K562 (cell line): ENCODE measurements around the gene CRNKL1. TPM values are rescaled to one million over a fixed set of nuclear protein-coding genes. Genes with fewer than 3 reads are reported as not detected.

ENCODE experiments used
- ATAC-seq: fragments of 200-7000 bp; cut with Tn5 transposase; 3 replicates; pipeline ENCODE4 v1.9.1; 2020; ENCODE audit warnings: moderate library complexity
- BruUV-seq: library from RNA; stranded (reverse); fragments of 400-500 nt; replicated peaks from 2 replicates; lab custom pipeline; 2021; lab: Mats Ljungman, UMichigan
- CTCF ChIA-PET: fragments of 300-600 bp; formaldehyde crosslinking; extraction: SDS; loops from one replicate; lab custom pipeline; 2021; ENCODE audit warnings: low intra/inter-chr PET ratio; lab: Yijun Ruan, JAX
- POLR2A ChIA-PET: fragments of 300-600, 350-650 bp; sonication (Branson Sonifier 250); formaldehyde crosslinking; extraction: SDS; loops from one replicate; lab custom pipeline; 2021; ENCODE audit warnings: antibody characterized with exemption, inconsistent platforms; lab: Yijun Ruan, JAX
- DNase-seq, 4 experiments: peaks; one replicate each; pipeline versions ENCODE4 v3.0.0 to v3.0.0-alpha.2; 2011 to 2018; ENCODE audit warnings: low spot score in 3 of 4, mixed read lengths in 3 of 4; ENCODE audit errors: extremely low read depth in 1 of 4
- FAIRE-seq: peaks from 2 replicates; lab custom pipeline; 2011; peaks lifted over from hg19 to GRCh38; lab: Jason Lieb, UNC
- H2AFZ ChIP-seq: 2 replicates; pipeline ENCODE4 v1.6.0; 2011; ENCODE audit warnings: low read depth, low read length, control low read depth, inconsistent platforms
- H3K27ac ChIP-seq: fragments of 200-600 bp; 3 replicates; pipeline ENCODE4 v1.8.0; 2011; ENCODE audit warnings: low read depth, mild to moderate bottlenecking, control low read depth, inconsistent platforms, low read length, moderate library complexity, mixed read lengths; ENCODE audit errors: extremely low read depth
- H3K27me3 ChIP-seq, 2 experiments: fragments of 300-600 bp in 1 of 2; 2 replicates in 1 of 2; 3 replicates in 1 of 2; pipeline versions ENCODE4 v1.6.0 to v1.8.0; 2011; ENCODE audit warnings: inconsistent platforms in 2 of 2, low read length in 2 of 2, mild to moderate bottlenecking in 1 of 2, mixed read lengths in 1 of 2, moderate library complexity in 1 of 2; ENCODE audit not compliant: control insufficient read depth in 2 of 2, insufficient read depth in 2 of 2
- H3K36me3 ChIP-seq: fragments of 300-600 bp; 3 replicates; pipeline ENCODE4 v1.8.0; 2011; ENCODE audit warnings: mild to moderate bottlenecking, low read length, inconsistent platforms; ENCODE audit not compliant: control insufficient read depth, insufficient read depth
- H3K4me1 ChIP-seq, 2 experiments: fragments of 200-600 bp in 1 of 2; replicated peaks in 1 of 2; 2 replicates in 1 of 2; 3 replicates in 1 of 2; pipeline versions ENCODE4 v1.5.1 to v1.8.0; 2011; ENCODE audit warnings: inconsistent platforms in 2 of 2, low read length in 2 of 2, mild to moderate bottlenecking in 1 of 2, mixed read lengths in 1 of 2, moderate library complexity in 1 of 2; ENCODE audit not compliant: control insufficient read depth in 2 of 2, insufficient read depth in 2 of 2
- H3K4me2 ChIP-seq: 2 replicates; pipeline ENCODE4 v1.6.1; 2011; ENCODE audit warnings: low read length, control low read depth, inconsistent platforms, mixed read lengths; ENCODE audit not compliant: insufficient read depth
- H3K4me3 ChIP-seq: fragments of 200-600 bp; sonication (generic), shearing (Covaris generic); 2 replicates; pipeline ENCODE4 v1.5.1; 2016; ENCODE audit warnings: control low read depth, inconsistent platforms
- H3K79me2 ChIP-seq: fragments of 200-600 bp; 3 replicates; pipeline ENCODE4 v1.8.0; 2011; ENCODE audit warnings: low read length, inconsistent platforms; ENCODE audit not compliant: control insufficient read depth, insufficient read depth
- H3K9ac ChIP-seq, 2 experiments: 2 replicates each; pipeline versions ENCODE4 v1.6.0 to v1.6.1; 2011; ENCODE audit warnings: low read depth in 2 of 2, low read length in 2 of 2, control low read depth in 1 of 2, inconsistent platforms in 1 of 2, mild to moderate bottlenecking in 1 of 2, mixed read lengths in 1 of 2; ENCODE audit not compliant: insufficient read depth in 1 of 2
- H3K9me1 ChIP-seq: one replicate; pipeline ENCODE4 v1.6.0; 2011; ENCODE audit warnings: inconsistent platforms, mild to moderate bottlenecking, low read length, moderate library complexity; ENCODE audit not compliant: control insufficient read depth, insufficient read depth
- H3K9me3 ChIP-seq: replicated peaks from 2 replicates; pipeline ENCODE4 v1.5.1; 2011; ENCODE audit warnings: low read depth, low read length, inconsistent platforms; ENCODE audit not compliant: control insufficient read depth, insufficient read depth
- H4K20me1 ChIP-seq: replicated peaks from 2 replicates; pipeline ENCODE4 v1.6.1; 2011; ENCODE audit warnings: low read length, inconsistent platforms, mixed read lengths; ENCODE audit not compliant: control insufficient read depth, insufficient read depth
- BCL6 ChIP-seq: fragments of 250-450 bp; sonication (Bioruptor Pico); IDR thresholded peaks from 2 replicates; pipeline ENCODE4 v1.4.0; 2020
- CBX3 ChIP-seq, 2 experiments: IDR thresholded peaks; 1 replicate in 1 of 2; 2 replicates in 1 of 2; pipeline ENCODE4 v1.6.1; 2012; ENCODE audit warnings: inconsistent platforms in 2 of 2, low read length in 2 of 2, borderline replicate concordance in 1 of 2, control low read depth in 1 of 2
- CC2D1A ChIP-seq: fragments of 450-650 bp; IDR thresholded peaks from 2 replicates; pipeline ENCODE4 v1.6.1; 2017; ENCODE audit warnings: mild to moderate bottlenecking
- GABPB2 ChIP-seq: fragments of 250-450 bp; sonication (Bioruptor Pico); conservative IDR thresholded peaks from 2 replicates; pipeline ENCODE4 v1.5.1; 2021; ENCODE audit warnings: mild to moderate bottlenecking
- NFIC ChIP-seq: fragments of 450-650 bp; IDR thresholded peaks from 2 replicates; pipeline ENCODE4 v1.6.1; 2017; ENCODE audit warnings: mild to moderate bottlenecking, inconsistent platforms
- PCBP2 ChIP-seq: fragments of 200-400 bp; formaldehyde crosslinking; IDR thresholded peaks from 2 replicates; pipeline ENCODE4 v1.6.1; 2018; ENCODE audit warnings: low read length, low read depth, mild to moderate bottlenecking, moderate library complexity; ENCODE audit not compliant: poor library complexity, severe bottlenecking
- PPARD ChIP-seq: fragments of 250-450 bp; sonication (Bioruptor Pico); IDR thresholded peaks from 2 replicates; pipeline ENCODE4 v1.8.0; 2022; ENCODE audit warnings: inconsistent platforms, mild to moderate bottlenecking, moderate library complexity
- RBM34 ChIP-seq: fragments of 200-400 bp; formaldehyde crosslinking; IDR thresholded peaks from 2 replicates; pipeline ENCODE4 v1.6.1; 2018; ENCODE audit warnings: low read length, borderline replicate concordance; ENCODE audit not compliant: insufficient read depth
- SLC30A9 ChIP-seq: fragments of 250-450 bp; sonication (Bioruptor Pico); IDR thresholded peaks from 2 replicates; pipeline ENCODE4 v1.8.0; 2022; ENCODE audit warnings: mild to moderate bottlenecking, moderate library complexity
- THRAP3 ChIP-seq: fragments of 450-650 bp; IDR thresholded peaks from 2 replicates; pipeline ENCODE4 v1.6.1; 2016; ENCODE audit warnings: mild to moderate bottlenecking, inconsistent platforms, borderline replicate concordance
- ZBED1 ChIP-seq: IDR thresholded peaks from 2 replicates; pipeline ENCODE4 v1.6.1; 2014
- ZBTB11 ChIP-seq, 3 experiments: fragments of 200-800 bp in 1 of 3; fragments of 250-450 bp in 1 of 3; fragments of 450-650 bp in 1 of 3; sonication (Bioruptor Pico) in 1 of 3; sonication (Bioruptor generic) in 1 of 3; formaldehyde crosslinking in 1 of 3; IDR thresholded peaks; 2 replicates each; pipeline versions ENCODE4 v1.6.1 to v1.8.0; 2016 to 2022; ENCODE audit warnings: mild to moderate bottlenecking in 2 of 3, missing genetic modification characterization in 2 of 3, missing compliant biosample characterization in 1 of 3, moderate library complexity in 1 of 3
- ZNF124 ChIP-seq: sonication (generic); formaldehyde crosslinking; IDR thresholded peaks from 2 replicates; pipeline ENCODE4 v1.8.1; 2022; ENCODE audit warnings: missing genetic modification reagents
- WGBS: fragments of 100-300 bp; shearing (Covaris generic); methylation state at CpG from one replicate; pipeline ENCODE4 v1.1.6; 2016; ENCODE audit warnings: low coverage, mixed read lengths; ENCODE audit not compliant: insufficient coverage; ENCODE audit errors: missing lambda C conversion rate; 5-methylcytosine and 5-hydroxymethylcytosine counted together
- in situ Hi-C: fragments of 300-500 bp; cut with MboI; formaldehyde crosslinking; loops from 4 replicates; pipeline ENCODE4 v1.15.0; 2018; ENCODE audit warnings: inconsistent platforms, mixed read lengths
- intact Hi-C: fragments of 100-400 bp; cut with micrococcal nuclease; formaldehyde crosslinking; loops from 2 replicates; pipeline ENCODE4 v1.14.2; 2022
- polyA plus RNA-seq, 8 experiments: library from polyadenylated mRNA; depleted of rRNA in 4 of 8; stranded (reverse) in 5 of 8; unstranded in 3 of 8; fragments of >200 nt; fragmentation: Nextera tagmentation in 2 of 8; fragmentation: Illumina TruSeq in 1 of 8; extraction: Ambion mirVana in 2 of 8; extraction: Trizol in 1 of 8; gene quantifications; 2 replicates each; pipeline versions ENCODE4 v1.2.1 to v1.2.3, GENCODE V29; 2011 to 2014; ENCODE audit warnings: inconsistent platforms in 1 of 8, missing spikeins in 1 of 8
- total RNA-seq, 7 experiments: library from RNA; depleted of rRNA in 6 of 7; stranded (reverse); fragments of >200 nt in 6 of 7; fragmentation: Illumina TruSeq in 2 of 7; extraction: Trizol in 2 of 7; gene quantifications; 2 replicates each; pipeline versions ENCODE4 v1.2.1 to v1.2.3, GENCODE V29; 2011 to 2021; ENCODE audit warnings: low replicate concordance in 1 of 7
- TF ChIP-seq, protein P1 (sequence below): fragments of 450-650 bp; formaldehyde crosslinking; IDR thresholded peaks from 2 replicates; pipeline ENCODE4 v1.4.0; 2022; ENCODE audit warnings: missing genetic modification characterization
- TF ChIP-seq, protein P2 (sequence below): fragments of 250-450 bp; sonication (Bioruptor Pico); IDR thresholded peaks from 2 replicates; pipeline ENCODE4 v1.8.0; 2022; ENCODE audit warnings: moderate library complexity, mild to moderate bottlenecking, inconsistent platforms
- TF ChIP-seq, protein P3 (sequence below): fragments of 450-650 bp; IDR thresholded peaks from 2 replicates; pipeline ENCODE4 v1.6.1; 2018; ENCODE audit warnings: mild to moderate bottlenecking, low read depth; ENCODE audit not compliant: partially characterized antibody

Gene CRNKL1
- total and polyA plus RNA-seq, 9 of the 15 experiments (the other 6 are each of a cell fraction or from before 2014, with no cell fraction given): 8.1 to 17.0 (median 11.7) TPM

GRCh38 chr20:20036756-20037155 lies 15.5 kb downstream of the CRNKL1 start:
- intact Hi-C loops: no loop called here
- 88% methylated on average over 3 of the region's 3 CpGs for WGBS
- DNase-seq (no peak), FAIRE-seq (no peak), ATAC-seq (no peak)
- BruUV-seq: no TSS peak
- Histone ChIP-seq H3K36me3 (peaks cover 94% of the 10 kb centered on the region), H3K9ac (no peak overlapping the region), H3K4me1 (no peaks in the 10 kb centered on the region), H3K4me2 (no peak overlapping the region), H3K9me1 (no peaks in the 10 kb centered on the region), H3K27ac (no peak overlapping the region), H3K79me2 (no peaks in the 10 kb centered on the region), H3K27me3 (no peaks in the 10 kb centered on the region), H3K9me3 (no peaks in the 10 kb centered on the region), H4K20me1 (no peaks in the 10 kb centered on the region), H3K4me3 (no peak overlapping the region), H2AFZ (no peak overlapping the region)
- TF ChIP-seq ZNF124 (CRISPR knock-in tag) (no peak), ZBED1 (no peak), SLC30A9 (CRISPR knock-in tag) (no peak), GABPB2 (no peak), NFIC (no peak), CC2D1A (no peak), RBM34 (no peak), THRAP3 (no peak), CBX3 (IDR thresholded peaks at IDR 0.05; ENCODE audit: borderline replicate concordance in 1 of 2, low read length in 2 of 2) (no peak), PPARD (CRISPR knock-in tag) (no peak), ZBTB11 (CRISPR knock-in tag; IDR thresholded peaks at IDR 0.05) (no peak), PCBP2 (no peak), BCL6 (CRISPR knock-in tag) (no peak)
- TF ChIP-seq, protein P1, sequence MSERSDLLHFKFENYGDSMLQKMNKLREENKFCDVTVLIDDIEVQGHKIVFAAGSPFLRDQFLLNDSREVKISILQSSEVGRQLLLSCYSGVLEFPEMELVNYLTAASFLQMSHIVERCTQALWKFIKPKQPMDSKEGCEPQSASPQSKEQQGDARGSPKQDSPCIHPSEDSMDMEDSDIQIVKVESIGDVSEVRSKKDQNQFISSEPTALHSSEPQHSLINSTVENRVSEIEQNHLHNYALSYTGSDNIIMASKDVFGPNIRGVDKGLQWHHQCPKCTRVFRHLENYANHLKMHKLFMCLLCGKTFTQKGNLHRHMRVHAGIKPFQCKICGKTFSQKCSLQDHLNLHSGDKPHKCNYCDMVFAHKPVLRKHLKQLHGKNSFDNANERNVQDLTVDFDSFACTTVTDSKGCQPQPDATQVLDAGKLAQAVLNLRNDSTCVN: no peak
- TF ChIP-seq, protein P2, sequence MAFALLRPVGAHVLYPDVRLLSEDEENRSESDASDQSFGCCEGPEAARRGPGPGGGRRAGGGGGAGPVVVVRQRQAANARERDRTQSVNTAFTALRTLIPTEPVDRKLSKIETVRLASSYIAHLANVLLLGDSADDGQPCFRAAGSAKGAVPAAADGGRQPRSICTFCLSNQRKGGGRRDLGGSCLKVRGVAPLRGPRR (CRISPR knock-in tag): no peak
- TF ChIP-seq, protein P3, sequence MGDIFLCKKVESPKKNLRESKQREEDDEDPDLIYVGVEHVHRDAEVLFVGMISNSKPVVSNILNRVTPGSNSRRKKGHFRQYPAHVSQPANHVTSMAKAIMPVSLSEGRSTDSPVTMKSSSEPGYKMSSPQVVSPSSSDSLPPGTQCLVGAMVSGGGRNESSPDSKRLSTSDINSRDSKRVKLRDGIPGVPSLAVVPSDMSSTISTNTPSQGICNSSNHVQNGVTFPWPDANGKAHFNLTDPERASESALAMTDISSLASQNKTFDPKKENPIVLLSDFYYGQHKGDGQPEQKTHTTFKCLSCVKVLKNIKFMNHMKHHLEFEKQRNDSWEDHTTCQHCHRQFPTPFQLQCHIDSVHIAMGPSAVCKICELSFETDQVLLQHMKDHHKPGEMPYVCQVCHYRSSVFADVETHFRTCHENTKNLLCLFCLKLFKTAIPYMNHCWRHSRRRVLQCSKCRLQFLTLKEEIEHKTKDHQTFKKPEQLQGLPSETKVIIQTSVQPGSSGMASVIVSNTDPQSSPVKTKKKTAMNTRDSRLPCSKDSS: no peak
- in situ Hi-C loops: no loop called here
- ChIA-PET POLR2A (no interaction called here), CTCF (no interaction called here)
